Measurements from ENCODE around the gene ZNF423.

GRCh38 chr16:49516382-49517036 lies 339.4 kb downstream of the ZNF423 start:
- no peak for TF ChIP-seq PHF8 (CRISPR knock-in tag; IDR thresholded peaks at IDR 0.05)
- no peak for TF ChIP-seq SMC3 (IDR thresholded peaks at IDR 0.05; ENCODE audit: low read length)
- TF ChIP-seq WIZ (CRISPR knock-in tag; IDR thresholded peaks at IDR 0.05), result no peak
- no peak for TF ChIP-seq CTCF (CRISPR knock-in tag; IDR thresholded peaks at IDR 0.05)
- no peak for TF ChIP-seq ZNF230 (CRISPR knock-in tag; IDR thresholded peaks at IDR 0.05)

All from HepG2 (cell line).